DND-41 (cell line): Measurements from ENCODE around the gene PHTF1.

Source experiments
- ATAC-seq: fragments of 200-7000 bp; cut with Tn5 transposase; 3 replicates; pipeline ENCODE4 v1.9.1; 2021; ENCODE audit warnings: low read depth; ENCODE audit not compliant: insufficient read depth
- DNase-seq: peaks from one replicate; pipeline ENCODE4 v3.0.0-alpha.2; 2020
- H2AFZ ChIP-seq: 2 replicates; pipeline ENCODE4 v1.6.0; 2012; ENCODE audit warnings: low read depth, low read length
- H3K27ac ChIP-seq: 2 replicates; pipeline ENCODE4 v1.5.1; 2012; ENCODE audit warnings: low read length, inconsistent platforms
- H3K27me3 ChIP-seq: fragments of 200-600 bp; sonication (generic); 2 replicates; pipeline ENCODE4 v1.6.0; 2012; ENCODE audit warnings: low read length, mild to moderate bottlenecking, inconsistent platforms; ENCODE audit not compliant: insufficient read depth, poor library complexity
- H3K36me3 ChIP-seq: 2 replicates; pipeline ENCODE4 v1.5.1; 2012; ENCODE audit warnings: low read length, inconsistent platforms; ENCODE audit not compliant: insufficient read depth
- H3K4me1 ChIP-seq: 2 replicates; pipeline ENCODE4 v1.5.1; 2012; ENCODE audit warnings: mild to moderate bottlenecking, low read length; ENCODE audit not compliant: insufficient read depth
- H3K4me2 ChIP-seq: 2 replicates; pipeline ENCODE4 v1.6.0; 2012; ENCODE audit warnings: mild to moderate bottlenecking, moderate library complexity, low read length, inconsistent platforms; ENCODE audit not compliant: insufficient read depth
- H3K4me3 ChIP-seq, 2 experiments: fragments of 200-600 bp in 1 of 2; shearing (Covaris generic) in 1 of 2; 2 replicates each; pipeline ENCODE4 v1.5.1; 2012 to 2016; ENCODE audit warnings: inconsistent platforms in 2 of 2, low read length in 2 of 2, mild to moderate bottlenecking in 2 of 2, low read depth in 1 of 2, moderate library complexity in 1 of 2
- H3K79me2 ChIP-seq: 2 replicates; pipeline ENCODE4 v1.6.0; 2012; ENCODE audit warnings: low read length, inconsistent platforms; ENCODE audit not compliant: insufficient read depth
- H3K9ac ChIP-seq: 2 replicates; pipeline ENCODE4 v1.6.0; 2012; ENCODE audit warnings: low read depth, mild to moderate bottlenecking, inconsistent platforms, low read length, moderate library complexity
- H3K9me3 ChIP-seq: 2 replicates; pipeline ENCODE4 v1.5.1; 2012; ENCODE audit warnings: low read length, moderate library complexity, mild to moderate bottlenecking, inconsistent platforms; ENCODE audit not compliant: insufficient read depth, severe bottlenecking
- H4K20me1 ChIP-seq: 2 replicates; pipeline ENCODE4 v1.6.0; 2012; ENCODE audit warnings: low read length; ENCODE audit not compliant: insufficient read depth
- EZH2 ChIP-seq: IDR thresholded peaks from 3 replicates; pipeline ENCODE4 v1.6.1; 2012; ENCODE audit warnings: borderline replicate concordance, low read depth, mild to moderate bottlenecking, moderate library complexity, low read length, inconsistent platforms; ENCODE audit not compliant: severe bottlenecking
- TF ChIP-seq, protein P1 (sequence below): IDR thresholded peaks from 2 replicates; pipeline ENCODE4 v1.5.1; 2012; ENCODE audit warnings: borderline replicate concordance, low read length, moderate library complexity, mild to moderate bottlenecking; ENCODE audit not compliant: poor library complexity, severe bottlenecking; ENCODE audit errors: extremely low read depth

Gene PHTF1

DNA sequence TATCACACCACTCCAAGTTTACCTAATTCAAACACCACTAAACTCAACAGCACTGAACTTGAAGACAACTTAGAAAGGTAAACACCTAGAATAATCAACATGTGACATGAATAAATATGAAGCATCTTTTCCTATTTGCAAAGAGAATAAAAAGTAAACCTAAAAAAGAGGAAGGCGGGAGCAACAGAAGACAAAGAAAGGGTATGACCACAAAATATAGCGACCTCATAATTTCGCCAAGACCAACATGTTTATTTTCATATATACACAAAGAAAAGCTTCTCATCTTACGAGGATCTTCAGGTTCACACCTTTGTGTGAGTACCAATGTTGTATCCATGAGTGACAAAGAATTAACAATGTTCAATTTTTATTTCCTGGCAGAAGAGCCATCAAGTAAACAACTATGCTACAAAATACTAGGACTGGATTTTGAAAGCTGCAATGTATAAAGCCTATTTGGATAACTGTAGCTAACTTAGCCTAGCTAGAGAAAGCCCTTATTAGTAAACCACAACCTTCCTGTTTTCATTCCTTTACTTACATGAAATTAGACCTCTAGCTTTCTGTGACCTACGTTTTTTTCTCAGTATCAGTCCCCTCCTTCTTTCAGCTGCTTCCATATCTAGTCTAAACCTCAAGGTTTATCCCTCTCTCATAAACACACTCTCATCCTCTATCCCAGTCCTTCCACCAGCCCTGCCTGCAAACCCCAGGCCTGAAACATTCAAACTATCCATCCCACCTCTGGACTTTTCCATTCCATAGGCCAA is 21.3 kb upstream of the PHTF1 start:
- peak; percentile 65 for ATAC-seq
- peaks cover 60% of the 10 kb centered on the region for H3K4me1 ChIP-seq
- no peak for DNase-seq

DNA sequence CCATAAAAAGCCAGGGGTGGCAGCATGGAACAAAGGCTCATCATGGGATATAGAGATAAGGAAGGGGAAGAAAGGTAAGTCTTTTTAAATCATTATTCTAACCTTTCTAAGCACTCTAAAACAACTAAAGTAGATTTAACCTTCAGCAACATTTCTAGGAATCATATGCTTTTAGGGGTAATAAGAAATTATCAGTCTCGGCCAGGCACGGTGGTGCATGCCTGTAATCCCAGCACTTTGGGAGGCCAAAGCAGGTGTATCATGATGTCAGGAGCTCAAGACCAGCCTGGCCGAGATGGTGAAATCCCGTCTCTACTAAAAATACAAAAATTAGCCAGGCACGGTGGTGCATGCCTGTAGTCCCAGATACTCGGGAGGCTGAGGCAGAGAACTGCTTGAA is 20.3 kb upstream of the PHTF1 start:
- ATAC-seq (no peak), DNase-seq (no peak)
- Histone ChIP-seq H4K20me1 (peaks cover 4% of the 10 kb centered on the region), H2AFZ (no peak overlapping the region), H3K9ac (no peak overlapping the region), H3K27me3 (no peaks in the 10 kb centered on the region), H3K36me3 (peaks cover 35% of the 10 kb centered on the region), H3K79me2 (peaks cover 84% of the 10 kb centered on the region), H3K4me3 (no peak overlapping the region), H3K9me3 (no peaks in the 10 kb centered on the region), H3K27ac (peak overlapping the region; percentile 74), H3K4me2 (no peak overlapping the region), H3K4me1 (peaks cover 50% of the 10 kb centered on the region)
- no peak for TF ChIP-seq EZH2
- TF ChIP-seq, protein P1, sequence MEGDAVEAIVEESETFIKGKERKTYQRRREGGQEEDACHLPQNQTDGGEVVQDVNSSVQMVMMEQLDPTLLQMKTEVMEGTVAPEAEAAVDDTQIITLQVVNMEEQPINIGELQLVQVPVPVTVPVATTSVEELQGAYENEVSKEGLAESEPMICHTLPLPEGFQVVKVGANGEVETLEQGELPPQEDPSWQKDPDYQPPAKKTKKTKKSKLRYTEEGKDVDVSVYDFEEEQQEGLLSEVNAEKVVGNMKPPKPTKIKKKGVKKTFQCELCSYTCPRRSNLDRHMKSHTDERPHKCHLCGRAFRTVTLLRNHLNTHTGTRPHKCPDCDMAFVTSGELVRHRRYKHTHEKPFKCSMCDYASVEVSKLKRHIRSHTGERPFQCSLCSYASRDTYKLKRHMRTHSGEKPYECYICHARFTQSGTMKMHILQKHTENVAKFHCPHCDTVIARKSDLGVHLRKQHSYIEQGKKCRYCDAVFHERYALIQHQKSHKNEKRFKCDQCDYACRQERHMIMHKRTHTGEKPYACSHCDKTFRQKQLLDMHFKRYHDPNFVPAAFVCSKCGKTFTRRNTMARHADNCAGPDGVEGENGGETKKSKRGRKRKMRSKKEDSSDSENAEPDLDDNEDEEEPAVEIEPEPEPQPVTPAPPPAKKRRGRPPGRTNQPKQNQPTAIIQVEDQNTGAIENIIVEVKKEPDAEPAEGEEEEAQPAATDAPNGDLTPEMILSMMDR, result no peak

More for the DNA sequence above, 21.3 kb upstream of the PHTF1 start:
- Histone ChIP-seq H3K27me3 (no peaks in the 10 kb centered on the region), H3K27ac (peak overlapping the region; percentile 74), H3K4me3 (no peak overlapping the region; a peak in 1 of 4 replicates), H3K9ac (peak overlapping the region; percentile 31), H3K36me3 (peaks cover 26% of the 10 kb centered on the region), H2AFZ (no peak overlapping the region), H3K4me2 (peak overlapping the region; percentile 35), H4K20me1 (peaks cover 6% of the 10 kb centered on the region), H3K79me2 (peaks cover 89% of the 10 kb centered on the region), H3K9me3 (no peaks in the 10 kb centered on the region)
- TF ChIP-seq, protein P1, result no peak
- TF ChIP-seq EZH2, result no peak

DNA sequence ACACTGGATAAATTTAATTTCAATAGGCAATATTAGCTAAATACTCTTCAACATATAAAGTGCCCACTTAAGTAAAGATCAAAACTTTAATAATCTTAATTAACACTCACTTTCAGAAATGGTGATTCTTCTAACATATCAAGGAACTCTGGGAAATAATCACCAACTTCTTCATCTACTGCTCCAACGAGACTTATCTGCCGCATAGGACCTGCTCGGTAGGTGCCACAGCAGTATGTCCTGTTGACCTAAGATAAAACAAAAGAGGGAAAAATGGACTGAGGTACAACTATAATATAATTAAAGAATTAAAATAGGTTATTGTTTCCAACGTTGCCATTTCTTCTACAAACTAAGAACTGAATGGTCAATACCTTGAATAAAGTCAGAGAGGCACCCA is 18.3 kb upstream of the PHTF1 start:
- no peak overlapping the region for H3K27ac ChIP-seq
- no peak overlapping the region for H3K4me2 ChIP-seq
- H2AFZ ChIP-seq, result no peak overlapping the region
- H3K36me3 ChIP-seq, result peaks cover 44% of the 10 kb centered on the region
- H3K9ac ChIP-seq, result no peak overlapping the region
- no peak for TF ChIP-seq EZH2
- TF ChIP-seq, protein P1, result no peak
- H3K4me1 ChIP-seq, result peaks cover 30% of the 10 kb centered on the region
- no peak overlapping the region for H3K4me3 ChIP-seq
- H3K27me3 ChIP-seq, result no peaks in the 10 kb centered on the region
- no peak for ATAC-seq
- no peaks in the 10 kb centered on the region for H4K20me1 ChIP-seq
- no peak for DNase-seq
- no peaks in the 10 kb centered on the region for H3K9me3 ChIP-seq
- H3K79me2 ChIP-seq, result peaks cover 82% of the 10 kb centered on the region
